Vagina (tissue), 2 donors: ENCODE results near the gene RAP1B. TPM values are rescaled to one million over a fixed set of nuclear protein-coding genes. Genes with fewer than 3 reads are reported as not detected.
"Not testable (repeated sequence)": the region's sequence is repeated elsewhere in the genome, so short reads cannot be mapped to it uniquely, and the experiment has no call there.

Source experiments
- DNase-seq, 2 donors: peaks; one replicate each; pipeline ENCODE4 v3.0.0-alpha.2; 2017; ENCODE audit errors: extremely low spot score in 2 of 2
- H3K27ac ChIP-seq: fragments of 200-600 bp; sonication (generic); one replicate; pipeline ENCODE4 v1.5.1; 2019
- H3K27me3 ChIP-seq: fragments of 200-600 bp; sonication (generic); one replicate; pipeline ENCODE4 v1.5.1; 2019
- H3K36me3 ChIP-seq, 2 donors: fragments of 200-600 bp; sonication (generic); one replicate each; pipeline ENCODE4 v1.5.1; 2017 to 2019
- H3K4me1 ChIP-seq: fragments of 200-600 bp; sonication (generic); one replicate; pipeline ENCODE4 v1.5.1; 2019
- H3K4me3 ChIP-seq, 2 donors: fragments of 200-600 bp; sonication (generic); 1 replicate in 1 of 2; 2 replicates in 1 of 2; pipeline ENCODE4 v1.5.1; 2016 to 2019
- H3K9me3 ChIP-seq: fragments of 200-600 bp; sonication (generic); one replicate; pipeline ENCODE4 v1.5.1; 2019
- CTCF ChIP-seq, 3 experiments: fragments of 450-650 bp in 2 of 3; fragments of 200-600 bp in 1 of 3; sonication (generic) in 1 of 3; IDR thresholded peaks; one replicate each; pipeline ENCODE4 v1.5.1; 2017 to 2019; ENCODE audit warnings: antibody characterized with exemption in 3 of 3, mild to moderate bottlenecking in 2 of 3, moderate library complexity in 2 of 3
- POLR2A ChIP-seq, 2 donors: fragments of 450-650 bp; IDR thresholded peaks; one replicate each; pipeline ENCODE4 v1.6.1; 2017; ENCODE audit warnings: antibody characterized with exemption in 2 of 2, mild to moderate bottlenecking in 2 of 2, moderate library complexity in 2 of 2
- POLR2AphosphoS5 ChIP-seq, 2 donors: sonication (generic); formaldehyde crosslinking; IDR thresholded peaks; one replicate each; pipeline ENCODE4 v1.9.0; 2017; ENCODE audit warnings: antibody characterized with exemption in 2 of 2, mild to moderate bottlenecking in 2 of 2, low read depth in 1 of 2; ENCODE audit not compliant: insufficient read depth in 1 of 2
- intact Hi-C: fragments of 100-400 bp; cut with DNase I; formaldehyde crosslinking; loops from one replicate; pipeline ENCODE4 v1.15.1; 2023
- total RNA-seq: library from RNA; depleted of rRNA; stranded (reverse); fragments of >200 nt; gene quantifications from one replicate; pipeline ENCODE4 v1.2.3, GENCODE V29; 2016

Gene RAP1B
- total RNA-seq, 1 donor from 2014 or later: 169 TPM

GRCh38 chr12:68636268-68636667, 25.6 kb downstream of the RAP1B start:
- H3K4me1 ChIP-seq: peaks cover 86% of the 10 kb centered on the region
- H3K4me3 ChIP-seq: no peak overlapping the region
- intact Hi-C loops: no loop called here
- no peak overlapping the region for H3K27ac ChIP-seq
- no peak for TF ChIP-seq POLR2A (IDR thresholded peaks at IDR 0.05)
- no peaks in the 10 kb centered on the region for H3K36me3 ChIP-seq
- H3K27me3 ChIP-seq: no peaks in the 10 kb centered on the region
- H3K9me3 ChIP-seq: no peaks in the 10 kb centered on the region
- DNase-seq: no peak

GRCh38 chr12:68637439-68637838, 26.7 kb downstream of the RAP1B start:
- H3K27ac ChIP-seq, intact Hi-C loops, H3K36me3 ChIP-seq, DNase-seq, H3K9me3 ChIP-seq, H3K4me3 ChIP-seq, H3K27me3 ChIP-seq: not testable (repeated sequence)
- H3K4me1 ChIP-seq: peaks cover 85% of the 10 kb centered on the region

GRCh38 chr12:68638171-68638570, 27.5 kb downstream of the RAP1B start:
- Histone ChIP-seq H3K9me3 (no peaks in the 10 kb centered on the region), H3K4me1 (peaks cover 82% of the 10 kb centered on the region), H3K4me3 (no peak overlapping the region), H3K36me3 (no peaks in the 10 kb centered on the region), H3K27me3 (no peaks in the 10 kb centered on the region), H3K27ac (no peak overlapping the region)
- TF ChIP-seq CTCF (IDR thresholded peaks at IDR 0.05): no peak
- TF ChIP-seq POLR2A (IDR thresholded peaks at IDR 0.05): no peak
- no peak for TF ChIP-seq POLR2AphosphoS5 (IDR thresholded peaks at IDR 0.05; ENCODE audit: insufficient read depth in 1 of 2, low read depth in 1 of 2)
- intact Hi-C loops: no loop called here
- DNase-seq: no peak

GRCh38 chr12:68638721-68639395, 28.2 kb downstream of the RAP1B start:
- Histone ChIP-seq H3K4me3 (no peak overlapping the region), H3K36me3 (no peaks in the 10 kb centered on the region), H3K9me3 (no peaks in the 10 kb centered on the region), H3K4me1 (peaks cover 75% of the 10 kb centered on the region), H3K27me3 (no peaks in the 10 kb centered on the region), H3K27ac (no peak overlapping the region)
- DNase-seq: no peak
- intact Hi-C loops: no loop called here
- TF ChIP-seq POLR2AphosphoS5 (IDR thresholded peaks at IDR 0.05; ENCODE audit: insufficient read depth in 1 of 2, low read depth in 1 of 2) (no peak), POLR2A (IDR thresholded peaks at IDR 0.05) (no peak), CTCF (IDR thresholded peaks at IDR 0.05) (no peak)

- peaks cover 70% of the 10 kb centered on the region for H3K4me1 ChIP-seq
- no peak overlapping the region for H3K27ac ChIP-seq
- H3K36me3 ChIP-seq: no peaks in the 10 kb centered on the region
- intact Hi-C loops: no loop called here
- TF ChIP-seq POLR2AphosphoS5 (IDR thresholded peaks at IDR 0.05; ENCODE audit: insufficient read depth in 1 of 2, low read depth in 1 of 2) (no peak), POLR2A (IDR thresholded peaks at IDR 0.05) (no peak), CTCF (IDR thresholded peaks at IDR 0.05) (no peak)
- H3K27me3 ChIP-seq: no peaks in the 10 kb centered on the region
- no peaks in the 10 kb centered on the region for H3K9me3 ChIP-seq
- H3K4me3 ChIP-seq: no peak overlapping the region
- DNase-seq: no peak
Observed at GRCh38 chr12:68639396-68639767, 28.7 kb downstream of the RAP1B start.

- no peak overlapping the region for H3K27ac ChIP-seq
Observed at GRCh38 chr12:68641138-68641537, 30.4 kb downstream of the RAP1B start.

More at GRCh38 chr12:68641138-68641537, 30.4 kb downstream of the RAP1B start:
- Histone ChIP-seq H3K27me3 (no peaks in the 10 kb centered on the region), H3K4me3 (no peak overlapping the region), H3K36me3 (no peaks in the 10 kb centered on the region), H3K4me1 (peaks cover 54% of the 10 kb centered on the region), H3K9me3 (no peaks in the 10 kb centered on the region)
- no peak for TF ChIP-seq POLR2AphosphoS5 (IDR thresholded peaks at IDR 0.05; ENCODE audit: insufficient read depth in 1 of 2, low read depth in 1 of 2)
- TF ChIP-seq POLR2A (IDR thresholded peaks at IDR 0.05): no peak
- no peak for TF ChIP-seq CTCF (IDR thresholded peaks at IDR 0.05)
- intact Hi-C loops: no loop called here
- DNase-seq: no peak
